H1 (cell line): ENCODE results near the gene VPS13D. TPM values are rescaled to one million over a fixed set of nuclear protein-coding genes. Genes with fewer than 3 reads are reported as not detected.

Experiments used
- CTCF ChIA-PET: fragments of 300-600 bp; sonication (Branson Sonifier 250); formaldehyde crosslinking; loops from one replicate; lab custom pipeline; 2021; ENCODE audit not compliant: partially characterized antibody; lab: Charles Lee
- POLR2A ChIA-PET: fragments of 300-600 bp; sonication (Branson Sonifier 250); formaldehyde crosslinking; loops from one replicate; lab custom pipeline; 2021; ENCODE audit warnings: inconsistent platforms; ENCODE audit not compliant: partially characterized antibody; lab: Charles Lee
- DNase-seq, 2 experiments: peaks; one replicate each; pipeline versions ENCODE4 v3.0.0 to v3.0.0-alpha.2; 2010 to 2022; ENCODE audit warnings: low spot score in 2 of 2, low read depth in 1 of 2, mixed read lengths in 1 of 2
- FAIRE-seq: peaks from 2 replicates; lab custom pipeline; 2011; peaks lifted over from hg19 to GRCh38; lab: Jason Lieb, UNC
- H2AFZ ChIP-seq: 2 replicates; pipeline ENCODE4 v1.8.1; 2012; ENCODE audit warnings: low read length, inconsistent platforms
- H2AK5ac ChIP-seq: 2 replicates; pipeline ENCODE4 v1.6.1; 2013; ENCODE audit warnings: low read depth, low read length
- H2BK120ac ChIP-seq: replicated peaks from 2 replicates; pipeline ENCODE3; 2013; ENCODE audit warnings: low read depth, low read length, inconsistent platforms
- H2BK12ac ChIP-seq: 2 replicates; pipeline ENCODE4 v1.6.1; 2013; ENCODE audit warnings: low read depth, low read length
- H2BK15ac ChIP-seq: 2 replicates; pipeline ENCODE4 v1.6.1; 2013; ENCODE audit warnings: low read length
- H2BK20ac ChIP-seq: 2 replicates; pipeline ENCODE4 v1.6.1; 2013; ENCODE audit warnings: low read length
- H2BK5ac ChIP-seq: 2 replicates; pipeline ENCODE4 v1.6.1; 2013; ENCODE audit warnings: low read depth, low read length
- H3K14ac ChIP-seq: 2 replicates; pipeline ENCODE4 v1.6.1; 2013; ENCODE audit warnings: inconsistent platforms; ENCODE audit not compliant: insufficient read length
- H3K18ac ChIP-seq: 2 replicates; pipeline ENCODE4 v1.6.1; 2013; ENCODE audit warnings: low read length; ENCODE audit errors: extremely low read depth
- H3K23ac ChIP-seq: 2 replicates; pipeline ENCODE4 v1.6.1; 2013; ENCODE audit warnings: inconsistent platforms; ENCODE audit not compliant: insufficient read length
- H3K23me2 ChIP-seq: 2 replicates; pipeline ENCODE4 v1.6.1; 2013; ENCODE audit warnings: low read depth, low read length
- H3K27ac ChIP-seq: 2 replicates; pipeline ENCODE4 v1.6.1; 2011; ENCODE audit warnings: low read depth, low read length, inconsistent platforms
- H3K27me3 ChIP-seq, 4 experiments: replicated peaks in 1 of 4; 1 replicate in 1 of 4; 2 replicates in 3 of 4; pipeline versions ENCODE4 v1.6.1 to v1.8.1; 2011 to 2013; ENCODE audit warnings: low read length in 3 of 4, mild to moderate bottlenecking in 3 of 4, inconsistent platforms in 2 of 4, mixed read lengths in 2 of 4, moderate library complexity in 1 of 4; ENCODE audit not compliant: control insufficient read depth in 3 of 4, insufficient read depth in 3 of 4; ENCODE audit errors: extremely low read depth in 1 of 4
- H3K36me3 ChIP-seq, 4 experiments: 2 replicates each; pipeline versions ENCODE4 v1.6.1 to v1.8.1; 2011 to 2013; ENCODE audit warnings: mild to moderate bottlenecking in 4 of 4, low read length in 3 of 4, moderate library complexity in 2 of 4, control low read depth in 1 of 4, inconsistent platforms in 1 of 4; ENCODE audit not compliant: insufficient read depth in 4 of 4, control insufficient read depth in 2 of 4
- H3K4ac ChIP-seq: replicated peaks from 2 replicates; pipeline ENCODE3; 2013; ENCODE audit warnings: low read length, low read depth, mixed read lengths, inconsistent platforms; ENCODE audit not compliant: insufficient read length
- H3K4me1 ChIP-seq, 4 experiments: replicated peaks in 1 of 4; 1 replicate in 1 of 4; 2 replicates in 3 of 4; pipeline versions ENCODE4 v1.6.1 to v1.8.1; 2011 to 2013; ENCODE audit warnings: low read length in 3 of 4, inconsistent platforms in 2 of 4, mixed read lengths in 1 of 4; ENCODE audit not compliant: insufficient read depth in 4 of 4, control insufficient read depth in 3 of 4
- H3K4me2 ChIP-seq, 2 experiments: 2 replicates each; pipeline versions ENCODE4 v1.6.1 to v1.8.1; 2011 to 2013; ENCODE audit warnings: low read depth in 2 of 2, low read length in 2 of 2, control low read depth in 1 of 2, inconsistent platforms in 1 of 2, mild to moderate bottlenecking in 1 of 2; ENCODE audit not compliant: insufficient read depth in 1 of 2
- H3K4me3 ChIP-seq, 4 experiments: fragments of 200-600, 300-600 bp in 1 of 4; sonication (generic), shearing (Covaris generic), sonication (Bioruptor Twin) in 1 of 4; 2 replicates each; pipeline versions ENCODE4 v1.5.1 to v1.8.1; 2011 to 2016; ENCODE audit warnings: low read length in 4 of 4, low read depth in 3 of 4, control low read depth in 2 of 4, inconsistent platforms in 2 of 4, mild to moderate bottlenecking in 2 of 4, mixed read lengths in 1 of 4, moderate library complexity in 1 of 4; ENCODE audit not compliant: insufficient read depth in 2 of 4; ENCODE audit errors: extremely low read depth in 1 of 4
- H3K56ac ChIP-seq: replicated peaks from 2 replicates; pipeline ENCODE3; 2013; ENCODE audit warnings: low read depth, mild to moderate bottlenecking, mixed read lengths, low read length, inconsistent platforms; ENCODE audit not compliant: insufficient read length
- H3K79me1 ChIP-seq: 2 replicates; pipeline ENCODE4 v1.6.1; 2013; ENCODE audit warnings: low read depth, low read length, control low read depth
- H3K79me2 ChIP-seq, 2 experiments: 2 replicates each; pipeline versions ENCODE4 v1.6.1 to v1.8.1; 2012 to 2013; ENCODE audit warnings: low read length in 2 of 2, mild to moderate bottlenecking in 2 of 2, inconsistent platforms in 1 of 2; ENCODE audit not compliant: insufficient read depth in 2 of 2, control insufficient read depth in 1 of 2
- H3K9ac ChIP-seq, 4 experiments: replicated peaks in 1 of 4; 1 replicate in 1 of 4; 2 replicates in 3 of 4; pipeline versions ENCODE4 v1.6.1 to v1.8.1; 2011 to 2013; ENCODE audit warnings: low read depth in 3 of 4, low read length in 3 of 4, control low read depth in 2 of 4, mild to moderate bottlenecking in 2 of 4, moderate library complexity in 2 of 4, inconsistent platforms in 1 of 4; ENCODE audit errors: extremely low read depth in 1 of 4
- H3K9me3 ChIP-seq, 2 experiments: 2 replicates each; pipeline versions ENCODE4 v1.6.1 to v1.8.1; 2012 to 2013; ENCODE audit warnings: mild to moderate bottlenecking in 2 of 2, moderate library complexity in 2 of 2, control low read depth in 1 of 2, inconsistent platforms in 1 of 2, low read depth in 1 of 2, low read length in 1 of 2, mixed read lengths in 1 of 2; ENCODE audit not compliant: insufficient read depth in 2 of 2
- H4K20me1 ChIP-seq, 2 experiments: replicated peaks in 1 of 2; 2 replicates each; pipeline versions ENCODE3 to v1.8.1; 2011 to 2013; ENCODE audit warnings: inconsistent platforms in 2 of 2, low read length in 2 of 2, mild to moderate bottlenecking in 1 of 2; ENCODE audit not compliant: insufficient read depth in 2 of 2, control insufficient read depth in 1 of 2
- H4K5ac ChIP-seq: 2 replicates; pipeline ENCODE4 v1.6.1; 2013; ENCODE audit warnings: low read length, low read depth, mixed read lengths, inconsistent platforms; ENCODE audit not compliant: insufficient read length
- H4K8ac ChIP-seq: 2 replicates; pipeline ENCODE4 v1.8.0; 2013; ENCODE audit warnings: mild to moderate bottlenecking, moderate library complexity, low read length, inconsistent platforms; ENCODE audit not compliant: insufficient read depth; ENCODE audit errors: extremely low read depth
- H4K91ac ChIP-seq: replicated peaks from 2 replicates; pipeline ENCODE3; 2013; ENCODE audit warnings: low read length, mixed read lengths, inconsistent platforms; ENCODE audit not compliant: insufficient read length
- ASH2L ChIP-seq: fragments of 200-600, 300-600 bp; sonication (generic); IDR thresholded peaks from one replicate; pipeline ENCODE4 v1.7.1; 2017; ENCODE audit warnings: low read length
- BCL11A ChIP-seq, 2 experiments: IDR thresholded peaks; one replicate each; pipeline ENCODE4 v1.6.1; 2011; ENCODE audit warnings: low read depth in 2 of 2, low read length in 2 of 2, mild to moderate bottlenecking in 2 of 2
- BRCA1 ChIP-seq: IDR thresholded peaks from 2 replicates; pipeline ENCODE4 v1.6.1; 2012; ENCODE audit warnings: low read depth, low read length, improper control_type of control experiment
- CEBPB ChIP-seq: IDR thresholded peaks from 2 replicates; pipeline ENCODE4 v1.6.1; 2012; ENCODE audit warnings: low read depth, low read length
- E2F6 ChIP-seq: IDR thresholded peaks from 2 replicates; pipeline ENCODE4 v1.6.1; 2012; ENCODE audit warnings: inconsistent platforms
- GTF2F1 ChIP-seq: IDR thresholded peaks from 2 replicates; pipeline ENCODE4 v1.6.1; 2012; ENCODE audit warnings: low read depth, low read length, improper control_type of control experiment, borderline replicate concordance
- RXRA ChIP-seq: IDR thresholded peaks from 2 replicates; pipeline ENCODE4 v1.6.1; 2011; ENCODE audit warnings: low read depth, mild to moderate bottlenecking, low read length, moderate library complexity; ENCODE audit not compliant: insufficient read depth
- SAP30 ChIP-seq: fragments of 300-600 bp; sonication (generic); IDR thresholded peaks from 2 replicates; pipeline ENCODE4 v1.7.1; 2012; ENCODE audit warnings: low read length, moderate library complexity, mild to moderate bottlenecking, inconsistent platforms; ENCODE audit not compliant: insufficient read depth, insufficient replicate concordance
- SIRT6 ChIP-seq: IDR thresholded peaks from one replicate; pipeline ENCODE4 v1.7.1; 2012; ENCODE audit warnings: low read length, inconsistent platforms
- SP4 ChIP-seq: IDR thresholded peaks from 2 replicates; pipeline ENCODE4 v1.6.1; 2012; ENCODE audit warnings: low read length, inconsistent platforms
- SRF ChIP-seq: IDR thresholded peaks from 2 replicates; pipeline ENCODE4 v1.6.1; 2011; ENCODE audit warnings: mild to moderate bottlenecking, low read depth, low read length, moderate library complexity
- WGBS, 2 experiments: shearing (Covaris generic) in 1 of 2; methylation state at CpG; one replicate each; pipeline versions ENCODE4 v1.1.6 to v1.1.7; 2013 to 2015; ENCODE audit warnings: low lambda C conversion rate in 2 of 2, mixed read lengths in 2 of 2, inconsistent platforms in 1 of 2, low coverage in 1 of 2, missing lambda C conversion rate in 1 of 2; ENCODE audit not compliant: insufficient replicate concordance in 2 of 2, insufficient coverage in 1 of 2, insufficient read length in 1 of 2; ENCODE audit errors: extremely low coverage in 1 of 2, missing lambda C conversion rate in 1 of 2; 5-methylcytosine and 5-hydroxymethylcytosine counted together
- polyA plus RNA-seq, 7 experiments: library from polyadenylated mRNA; depleted of rRNA in 3 of 7; stranded (reverse) in 5 of 7; unstranded in 2 of 7; fragments of >200 nt in 5 of 7; fragments of 200-250 nt in 2 of 7; gene quantifications; 1 replicate in 5 of 7; 2 replicates in 1 of 7; 4 replicates in 1 of 7; pipeline versions ENCODE4 v1.2.1 to v1.2.3, GENCODE V29; 2011 to 2013; ENCODE audit warnings: missing spikeins in 2 of 7, mixed read lengths in 2 of 7
- total RNA-seq: library from RNA; stranded (reverse); fragmentation: NEBNext Ultra II Directional; extraction: Animal tissue kit (Norgen Biotek cat#: 25700); gene quantifications from 2 replicates; pipeline ENCODE4 v1.2.1, GENCODE V29; 2021

The VPS13D gene
- total and polyA plus RNA-seq, 2 of the 8 experiments (the other 6 are each of a cell fraction or from before 2014, with no cell fraction given): 10.9 to 31.2 TPM

DNA sequence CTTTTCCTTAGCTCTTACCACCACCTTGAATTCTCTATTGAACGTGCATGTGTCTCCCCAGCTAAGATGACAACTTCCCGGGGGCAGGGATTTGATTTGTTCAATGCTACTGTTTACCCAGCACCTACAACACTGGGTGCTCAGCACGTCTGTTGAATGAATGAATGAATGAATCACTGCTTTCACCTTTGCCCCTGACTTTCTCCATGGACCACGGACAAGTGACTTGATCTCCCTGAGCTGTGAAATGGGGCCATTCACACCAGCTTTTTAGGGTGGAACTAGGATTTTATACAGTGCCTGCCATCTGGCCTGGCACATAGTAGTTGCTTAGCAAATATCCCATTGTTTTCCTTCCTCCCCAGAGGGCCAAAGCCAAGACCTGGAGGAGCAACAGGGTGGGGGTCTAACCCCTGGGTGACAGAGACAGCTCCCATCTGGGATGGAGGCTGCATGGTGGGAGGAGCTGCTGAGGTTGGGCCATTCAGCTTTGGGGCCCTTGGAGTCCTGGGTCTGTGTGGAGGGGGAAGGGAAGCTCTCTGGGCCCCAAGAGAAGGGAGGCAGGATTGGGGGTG is 47.3 kb upstream of the VPS13D start:
- no peaks in the 10 kb centered on the region for H3K79me1 ChIP-seq
- no peak overlapping the region for H3K4me2 ChIP-seq
- H3K23me2 ChIP-seq: no peaks in the 10 kb centered on the region
- H4K8ac ChIP-seq: no peak overlapping the region; the same call in 1 of the 2 replicates
- ChIA-PET POLR2A (interaction anchor here (0.9 kb wide), 1 partner anchor 24 kb away, joined by 3 read pairs; no protein-coding TSS in a partner anchor), CTCF (interaction anchor here (0.9 to 9.7 kb wide), 13 partner anchors 8 to 97 kb away, joined by 3 to 165 read pairs (median 4); no protein-coding TSS in a partner anchor)
- H3K27me3 ChIP-seq: no peaks in the 10 kb centered on the region
- 82% methylated on average over 4 of the region's 4 CpGs; no CpG with 5 or more reads in 1 of the 2 experiments for WGBS, 2 experiments
- no peak overlapping the region for H4K91ac ChIP-seq
- H3K79me2 ChIP-seq: no peaks in the 10 kb centered on the region
- peaks cover 0 to 13% of the 10 kb centered on the region in 2 experiments; a peak in 1 of 4 replicates for H3K9me3 ChIP-seq
- H4K20me1 ChIP-seq: no peaks in the 10 kb centered on the region
- H4K5ac ChIP-seq: no peak overlapping the region
- H3K36me3 ChIP-seq: no peaks in the 10 kb centered on the region
- no peak overlapping the region for H3K14ac ChIP-seq
- no peak overlapping the region for H3K23ac ChIP-seq
- H2BK12ac ChIP-seq: no peak overlapping the region
- no peak overlapping the region for H2AFZ ChIP-seq
- DNase-seq: no peak
- H3K4ac ChIP-seq: no peak overlapping the region
- peaks cover 0 to 13% (median 3%) of the 10 kb centered on the region in 4 experiments; a peak in 5 of 7 replicates for H3K4me1 ChIP-seq
- H2BK15ac ChIP-seq: no peak overlapping the region
- no peak overlapping the region for H3K27ac ChIP-seq
- no peak overlapping the region for H3K18ac ChIP-seq
- no peak overlapping the region for H3K9ac ChIP-seq
- H3K4me3 ChIP-seq: no peak overlapping the region
- no peak overlapping the region for H2AK5ac ChIP-seq
- no peak overlapping the region for H2BK5ac ChIP-seq
- H2BK20ac ChIP-seq: no peak overlapping the region
- H3K56ac ChIP-seq: no peak overlapping the region
- FAIRE-seq: no peak
- no peak overlapping the region for H2BK120ac ChIP-seq
- no peak for TF ChIP-seq SIRT6
- no peak for TF ChIP-seq SAP30
- TF ChIP-seq BRCA1: no peak
- TF ChIP-seq SP4: no peak
- no peak for TF ChIP-seq RXRA
- no peak for TF ChIP-seq CEBPB
- no peak for TF ChIP-seq SRF
- TF ChIP-seq GTF2F1: no peak
- TF ChIP-seq ASH2L: no peak
- TF ChIP-seq BCL11A (IDR thresholded peaks at IDR 0.05; ENCODE audit: low read depth in 2 of 2, low read length in 2 of 2): no peak
- no peak for TF ChIP-seq E2F6
